HepG2 (cell line): Measurements from ENCODE around the gene KHNYN. TPM values are rescaled to one million over a fixed set of nuclear protein-coding genes. Genes with fewer than 3 reads are reported as not detected.

Experiments
- FOSL2 ChIP-seq: sonication (generic); formaldehyde crosslinking; IDR thresholded peaks from 2 replicates; pipeline ENCODE4 v1.4.0; 2020; ENCODE audit warnings: missing genetic modification reagents
- FOXJ3 ChIP-seq: sonication (generic); formaldehyde crosslinking; IDR thresholded peaks from 2 replicates; pipeline ENCODE4 v1.4.0; 2020; ENCODE audit warnings: missing genetic modification reagents, mild to moderate bottlenecking, borderline replicate concordance
- KDM5A ChIP-seq: fragments of 200-600 bp; sonication (generic); IDR thresholded peaks from 2 replicates; pipeline ENCODE4 v1.7.0; 2018; ENCODE audit warnings: antibody characterized with exemption, mild to moderate bottlenecking, low read length, borderline replicate concordance
- MXI1 ChIP-seq: IDR thresholded peaks from 3 replicates; pipeline ENCODE4 v1.6.1; 2012; ENCODE audit warnings: low read depth, low read length, inconsistent platforms, borderline replicate concordance
- PITX1 ChIP-seq: sonication (generic); formaldehyde crosslinking; IDR thresholded peaks from 2 replicates; pipeline ENCODE4 v1.5.1; 2020; ENCODE audit warnings: mild to moderate bottlenecking, missing genetic modification reagents
- POLR2AphosphoS2 ChIP-seq: IDR thresholded peaks from 2 replicates; pipeline ENCODE4 v1.6.1; 2011; ENCODE audit warnings: low read depth, low read length, improper control_type of control experiment
- SRSF9 ChIP-seq: fragments of 200-400 bp; formaldehyde crosslinking; IDR thresholded peaks from 2 replicates; pipeline ENCODE4 v1.6.1; 2018; ENCODE audit warnings: borderline replicate concordance, mild to moderate bottlenecking, low read depth, low read length; ENCODE audit not compliant: insufficient read depth, poor library complexity, severe bottlenecking
- ZBTB43 ChIP-seq: sonication (generic); formaldehyde crosslinking; conservative IDR thresholded peaks from 2 replicates; pipeline ENCODE4 v1.4.0; 2020; ENCODE audit warnings: missing genetic modification reagents
- ZEB1 ChIP-seq: IDR thresholded peaks from 2 replicates; pipeline ENCODE4 v1.6.1; 2012; ENCODE audit warnings: mild to moderate bottlenecking, low read depth, inconsistent platforms; ENCODE audit not compliant: insufficient replicate concordance
- ZFP91 ChIP-seq: sonication (generic); formaldehyde crosslinking; IDR thresholded peaks from 2 replicates; pipeline ENCODE4 v1.9.0; 2022; ENCODE audit warnings: missing genetic modification reagents, mild to moderate bottlenecking, borderline replicate concordance
- ZNF318 ChIP-seq: sonication (generic); formaldehyde crosslinking; IDR thresholded peaks from 2 replicates; pipeline ENCODE4 v1.4.0; 2020; ENCODE audit warnings: mild to moderate bottlenecking, missing genetic modification reagents
- ZNF326 ChIP-seq: sonication (generic); formaldehyde crosslinking; IDR thresholded peaks from 2 replicates; pipeline ENCODE4 v1.4.0; 2020; ENCODE audit warnings: missing genetic modification reagents, borderline replicate concordance
- ZNF703 ChIP-seq: sonication (generic); formaldehyde crosslinking; IDR thresholded peaks from 2 replicates; pipeline ENCODE4 v1.5.1; 2020; ENCODE audit warnings: missing genetic modification reagents, mild to moderate bottlenecking, moderate library complexity, borderline replicate concordance
- ZNF83 ChIP-seq: sonication (generic); formaldehyde crosslinking; IDR thresholded peaks from 2 replicates; pipeline ENCODE4 v1.4.0; 2020; ENCODE audit warnings: missing genetic modification reagents, mild to moderate bottlenecking, borderline replicate concordance
- polyA plus RNA-seq, 8 experiments: library from polyadenylated mRNA; depleted of rRNA in 3 of 8; stranded (reverse) in 7 of 8; unstranded in 1 of 8; fragments of >200 nt; fragmentation: Illumina TruSeq in 4 of 8; extraction: Trizol in 4 of 8; gene quantifications; 2 replicates each; pipeline versions ENCODE4 v1.2.1 to v1.2.3, GENCODE V29; 2011 to 2016; ENCODE audit warnings: low read depth in 4 of 8, missing spikeins in 1 of 8, mixed read lengths in 1 of 8; ENCODE audit not compliant: insufficient read depth in 1 of 8
- total RNA-seq, 5 experiments: library from RNA; depleted of rRNA; stranded (reverse); fragments of >200 nt; fragmentation: Illumina TruSeq; extraction: Trizol; gene quantifications; 2 replicates each; pipeline ENCODE4 v1.2.3, GENCODE V29; 2016; ENCODE audit warnings: low read depth in 1 of 5

Gene KHNYN
- total and polyA plus RNA-seq, 2 of the 13 experiments (the other 11 are each of a cell fraction or from before 2014, with no cell fraction given) = 52.8 to 75.7 TPM

DNA sequence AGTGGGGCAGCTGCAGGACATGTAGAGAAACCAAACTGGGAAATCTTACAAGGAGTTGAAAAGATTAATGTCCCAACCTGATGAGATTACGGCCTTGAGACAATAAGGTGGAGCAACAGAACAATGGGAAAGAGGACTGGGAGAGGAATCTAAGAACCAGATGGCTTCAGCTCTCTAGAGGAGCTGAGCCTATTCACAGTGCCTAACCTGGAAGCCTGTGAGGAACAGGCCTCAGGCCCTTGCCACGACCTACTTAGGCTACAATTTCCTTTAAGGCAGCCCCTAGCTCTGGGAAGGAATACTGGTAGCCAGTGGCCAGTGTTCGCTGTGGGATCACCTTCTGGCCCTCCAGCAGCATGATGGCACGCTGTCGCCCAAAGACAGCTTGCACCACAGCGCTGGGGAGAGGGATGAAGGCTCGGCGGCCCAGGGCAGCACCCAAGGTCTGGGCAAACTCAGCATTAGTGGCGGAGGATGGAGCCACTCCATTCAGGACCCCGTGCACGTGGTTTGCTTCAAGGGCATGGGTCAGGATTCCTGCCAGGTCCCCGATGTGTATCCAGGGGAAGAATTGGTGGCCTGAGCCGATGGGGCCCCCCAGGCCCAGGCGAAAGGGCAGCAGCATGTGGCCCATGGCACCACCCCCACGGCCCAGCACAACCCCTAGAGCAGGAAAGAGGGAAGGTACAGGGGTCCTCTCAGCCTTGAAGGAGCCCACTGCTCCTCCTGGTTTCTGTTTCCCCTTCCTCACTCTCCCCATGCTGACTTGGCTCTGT is 10.3 kb downstream of the KHNYN start (continued):
- TF ChIP-seq SRSF9 = no peak
- peak; percentile 36 for TF ChIP-seq ZFP91 (CRISPR knock-in tag)
- no peak for TF ChIP-seq KDM5A
- no peak for TF ChIP-seq ZBTB43 (CRISPR knock-in tag)
- no peak for TF ChIP-seq PITX1
- TF ChIP-seq ZNF326 (CRISPR knock-in tag) = no peak
- TF ChIP-seq ZNF318 (CRISPR knock-in tag) = 0 out of 2 replicates have a peak, but pooled peaks have one; percentile 21
- TF ChIP-seq FOXJ3 (CRISPR knock-in tag) = no peak
- no peak for TF ChIP-seq MXI1
- no peak for TF ChIP-seq FOSL2 (CRISPR knock-in tag)
- 0 out of 2 replicates have a peak, but pooled peaks have one; percentile 26 for TF ChIP-seq ZNF83
- TF ChIP-seq POLR2AphosphoS2 = 0 out of 2 replicates have a peak, but pooled peaks have one; percentile 36
- TF ChIP-seq ZNF703 = no peak
- TF ChIP-seq ZEB1 = no peak
